IMR-90 (cell line): Measurements from ENCODE around the gene SLCO3A1.

ENCODE experiments used
- CTCF ChIP-seq: conservative IDR thresholded peaks from 2 replicates; pipeline ENCODE4 v1.5.1; 2012; ENCODE audit warnings: mild to moderate bottlenecking, low read depth, low read length, improper control_type of control experiment
- POLR2A ChIP-seq: IDR thresholded peaks from 2 replicates; pipeline ENCODE4 v1.6.1; 2012; ENCODE audit warnings: mild to moderate bottlenecking, low read depth, low read length
- RFX5 ChIP-seq: IDR thresholded peaks from 2 replicates; pipeline ENCODE4 v1.8.0; 2012; ENCODE audit warnings: low read depth, mild to moderate bottlenecking, low read length, moderate library complexity
- USF2 ChIP-seq: fragments of 150-350 bp; IDR thresholded peaks from 2 replicates; pipeline ENCODE4 v1.6.1; 2017; ENCODE audit warnings: mild to moderate bottlenecking, antibody characterized with exemption, low read length, low read depth

- TF ChIP-seq POLR2A (no peak), CTCF (no peak), RFX5 (no peak), USF2 (no peak)
Measured at GRCh38 chr15:91892436-91892835, 38.9 kb downstream of the SLCO3A1 start.
